Measurements from ENCODE around the gene CDHR4.

CDHR4 gene

DNA sequence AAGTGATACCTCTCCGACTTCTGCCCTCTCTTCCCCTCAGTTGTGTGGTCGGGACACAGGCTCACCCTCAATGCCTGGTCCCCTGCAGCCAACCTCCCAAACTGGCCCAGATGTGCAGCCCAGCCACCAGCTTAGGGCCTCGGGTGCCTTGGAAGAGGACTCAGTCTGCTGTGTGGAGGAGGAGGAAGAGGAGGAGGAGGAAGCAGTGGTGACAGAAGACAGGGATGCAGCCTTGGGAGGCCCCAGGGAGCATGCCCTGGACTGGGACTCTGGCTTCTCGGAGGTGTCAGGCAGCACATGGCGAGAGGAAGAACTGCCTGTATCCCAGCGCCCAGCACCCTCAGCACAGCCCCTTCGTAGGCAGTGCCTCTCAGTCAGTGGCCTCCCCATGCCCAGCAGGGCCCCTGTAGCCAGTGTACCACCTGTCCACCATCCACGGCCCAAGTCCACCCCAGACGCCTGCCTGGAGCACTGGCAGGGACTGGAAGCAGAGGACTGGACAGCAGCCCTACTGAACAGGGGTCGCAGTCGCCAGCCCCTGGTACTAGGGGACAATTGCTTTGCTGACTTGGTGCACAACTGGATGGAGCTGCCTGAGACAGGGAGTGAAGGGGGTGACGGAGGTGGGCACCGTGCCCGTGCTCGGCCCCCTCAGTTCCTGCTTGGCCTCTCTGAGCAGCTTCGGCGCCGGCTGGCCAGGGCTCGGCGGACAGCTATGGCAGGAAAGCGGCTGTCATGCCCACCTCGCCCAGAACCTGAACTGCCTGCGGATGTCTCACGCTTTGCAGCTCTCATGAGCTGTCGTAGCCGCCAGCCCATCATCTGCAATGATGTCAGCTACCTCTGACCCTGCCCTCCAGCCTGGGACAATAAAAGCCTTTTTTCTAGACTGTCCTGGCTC is 4.7 kb upstream of the CDHR4 start:
- DNase-seq (ENCODE audit: low spot score) = no peak
- ChIA-PET CTCF (interaction anchor here (0.6 to 5.7 kb wide), 3 partner anchors 35 to 125 kb away, joined by 3 to 40 read pairs (median 3); partner anchors contain the start of gene MON1A), POLR2A (ENCODE audit: low non-redundant PET) (no interaction called here)
- no peak for TF ChIP-seq CTCF (conservative IDR thresholded peaks at IDR 0.05; ENCODE audit: low read depth)
- H3K27ac ChIP-seq = peak overlapping the region; percentile 98

- ChIA-PET POLR2A (ENCODE audit: low non-redundant PET) (interaction anchor here (0.6 to 0.7 kb wide), 3 partner anchors 46 to 102 kb away, joined by 3 to 9 read pairs (median 4); no protein-coding TSS in a partner anchor), CTCF (interaction anchor here (1.3 to 5.7 kb wide), 3 partner anchors 36 to 98 kb away, joined by 3 to 40 read pairs (median 9); no protein-coding TSS in a partner anchor)
- peak; percentile 68 for DNase-seq (ENCODE audit: low spot score)
- no peak for TF ChIP-seq CTCF (conservative IDR thresholded peaks at IDR 0.05; ENCODE audit: low read depth)
- peak overlapping the region; percentile 98 for H3K27ac ChIP-seq
Observed at GRCh38 chr3:49803465-49804140, 3.9 kb upstream of the CDHR4 start.

- peak; percentile 77 for DNase-seq (ENCODE audit: low spot score)
- peak; percentile 92 for TF ChIP-seq CTCF (conservative IDR thresholded peaks at IDR 0.05; ENCODE audit: low read depth)
- POLR2A ChIA-PET (ENCODE audit: low non-redundant PET) = interaction anchor here (0.6 to 0.7 kb wide), 3 partner anchors 47 to 103 kb away, joined by 3 to 9 read pairs (median 4); no protein-coding TSS in a partner anchor
- CTCF ChIA-PET = interaction anchor here (0.6 to 5.7 kb wide), 5 partner anchors 11 to 49 kb away, joined by 3 to 40 read pairs (median 4); partner anchors contain the start of gene UBA7
- H3K27ac ChIP-seq = peak within 1 kb of the TSS; percentile 98
Observed at GRCh38 chr3:49802719-49803464, 3.2 kb upstream of the CDHR4 start, which contains the start of gene INKA1. INKA1 (plus strand) TSS chr3:49803261; CDS start chr3:49803393, 132 bp downstream.

DNA sequence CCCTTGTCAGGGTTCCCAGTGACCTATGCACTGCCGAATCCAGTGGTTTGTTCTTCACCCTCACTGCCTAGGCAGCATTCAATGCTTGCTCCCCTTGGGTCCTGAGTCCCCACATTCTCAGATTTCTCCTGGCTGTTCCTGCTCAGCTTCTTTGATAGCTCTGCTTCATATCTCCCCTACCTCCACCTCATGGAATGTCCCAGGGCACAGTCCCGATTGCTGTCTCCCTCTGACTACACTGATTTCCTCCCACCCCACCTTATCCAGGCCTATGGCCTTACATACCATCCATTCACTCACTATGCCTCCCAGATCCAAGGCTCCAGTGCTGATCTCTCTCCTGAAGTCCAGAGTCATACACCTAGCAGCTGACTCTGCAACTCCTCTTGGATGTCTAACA is 1.5 kb upstream of the CDHR4 start:
- H3K27ac ChIP-seq = no peak overlapping the region
- DNase-seq (ENCODE audit: low spot score) = no peak
- ChIA-PET POLR2A (ENCODE audit: low non-redundant PET) (no interaction called here), CTCF (interaction anchor here (5.7 kb wide), 1 partner anchor 38 kb away, joined by 40 read pairs; no protein-coding TSS in a partner anchor)
- TF ChIP-seq CTCF (conservative IDR thresholded peaks at IDR 0.05; ENCODE audit: low read depth) = no peak

DNA sequence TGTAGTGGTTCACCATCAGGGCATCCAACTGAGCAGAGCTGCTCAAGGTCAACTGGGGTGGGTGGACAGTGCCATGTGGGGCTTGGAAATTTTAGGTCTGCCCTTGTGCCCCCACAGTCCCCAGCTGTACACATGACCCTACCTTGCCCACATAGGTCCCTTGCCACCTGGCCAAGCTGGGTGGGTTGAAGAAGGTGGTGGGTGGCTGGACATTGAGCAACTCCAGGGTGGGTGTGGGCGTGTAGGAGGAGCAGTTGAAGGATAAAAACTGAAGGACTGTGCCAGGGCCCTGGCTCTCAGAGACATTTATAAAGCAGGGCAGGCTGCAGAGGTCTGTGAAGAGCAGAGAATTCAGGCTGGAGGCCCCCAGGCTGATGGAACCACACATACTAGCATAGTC is 568 bp downstream of the CDHR4 start:
- DNase-seq (ENCODE audit: low spot score) = no peak
- POLR2A ChIA-PET (ENCODE audit: low non-redundant PET) = no interaction called here
- no peak for TF ChIP-seq CTCF (conservative IDR thresholded peaks at IDR 0.05; ENCODE audit: low read depth)
- CTCF ChIA-PET = interaction anchor here (5.7 kb wide), 1 partner anchor 40 kb away, joined by 40 read pairs; no protein-coding TSS in a partner anchor
- peak overlapping the region; percentile 73 for H3K27ac ChIP-seq

All from RWPE1 (cell line).